Fibroblast of upper back skin (primary cell): ENCODE results near the gene AFF3.

Source experiments
- DNase-seq: peaks from one replicate; pipeline ENCODE4 v3.0.0-alpha.2; 2013

Gene AFF3

GRCh38 chr2:100039291-100039980 is 103.0 kb downstream of the AFF3 start:
- no peak for DNase-seq

GRCh38 chr2:100038011-100038410 is 104.4 kb downstream of the AFF3 start:
- no peak for DNase-seq

- no peak for DNase-seq
Measured at GRCh38 chr2:100036793-100037192, 105.6 kb downstream of the AFF3 start.

- no peak for DNase-seq
Measured at GRCh38 chr2:100036026-100036425, 106.4 kb downstream of the AFF3 start.

- DNase-seq, result no peak
Measured at GRCh38 chr2:100034431-100034830, 108.0 kb downstream of the AFF3 start.

- DNase-seq, result no peak
Measured at GRCh38 chr2:100033976-100034375, 108.4 kb downstream of the AFF3 start.

GRCh38 chr2:100031604-100032003 is 110.8 kb downstream of the AFF3 start:
- DNase-seq, result no peak

- DNase-seq, result no peak
Measured at GRCh38 chr2:100029460-100029859, 112.9 kb downstream of the AFF3 start.

GRCh38 chr2:100021791-100022340 is 120.5 kb downstream of the AFF3 start:
- peak; percentile 66 for DNase-seq

- DNase-seq, result no peak
Measured at GRCh38 chr2:100019499-100019898, 122.9 kb downstream of the AFF3 start.

GRCh38 chr2:100018341-100019193 is 123.8 kb downstream of the AFF3 start:
- DNase-seq, result peak; percentile 88

- peak; percentile 97 for DNase-seq
Measured at GRCh38 chr2:100017633-100018032, 124.8 kb downstream of the AFF3 start.

GRCh38 chr2:100016756-100017155 is 125.6 kb downstream of the AFF3 start:
- no peak for DNase-seq

- DNase-seq, result no peak
Measured at GRCh38 chr2:100015849-100016248, 126.5 kb downstream of the AFF3 start.

- DNase-seq, result peak; percentile 99
Measured at GRCh38 chr2:100013892-100014677, 128.3 kb downstream of the AFF3 start.

GRCh38 chr2:100012561-100012960 is 129.8 kb downstream of the AFF3 start:
- peak; percentile 91 for DNase-seq

- DNase-seq, result peak; percentile 98
Measured at GRCh38 chr2:100011272-100011731, 131.1 kb downstream of the AFF3 start.

GRCh38 chr2:100010606-100011005 is 131.8 kb downstream of the AFF3 start:
- DNase-seq, result peak; percentile 32

- DNase-seq, result no peak
Measured at GRCh38 chr2:100009743-100010142, 132.6 kb downstream of the AFF3 start.

- DNase-seq, result peak; percentile 92
Measured at GRCh38 chr2:100008956-100009355, 133.4 kb downstream of the AFF3 start.

GRCh38 chr2:100006516-100006915 is 135.9 kb downstream of the AFF3 start:
- DNase-seq, result no peak

GRCh38 chr2:100004959-100005387 is 137.4 kb downstream of the AFF3 start:
- no peak for DNase-seq

GRCh38 chr2:100004348-100004884 is 138.0 kb downstream of the AFF3 start:
- DNase-seq, result no peak
